Activated CD4-positive, alpha-beta T cell treated with anti-CD3 and anti-CD28 coated beads, Interleukin-2, amount 50 U/mL, for 1 hour (primary cell): Measurements from ENCODE around the gene POLR2B.
"Not testable (repeated sequence)": the region's sequence is repeated elsewhere in the genome, so short reads cannot be mapped to it uniquely, and the experiment has no call there.

ENCODE experiments used
- DNase-seq: peaks from one replicate; pipeline ENCODE4 v3.0.0-alpha.2; 2020

The POLR2B gene

DNA sequence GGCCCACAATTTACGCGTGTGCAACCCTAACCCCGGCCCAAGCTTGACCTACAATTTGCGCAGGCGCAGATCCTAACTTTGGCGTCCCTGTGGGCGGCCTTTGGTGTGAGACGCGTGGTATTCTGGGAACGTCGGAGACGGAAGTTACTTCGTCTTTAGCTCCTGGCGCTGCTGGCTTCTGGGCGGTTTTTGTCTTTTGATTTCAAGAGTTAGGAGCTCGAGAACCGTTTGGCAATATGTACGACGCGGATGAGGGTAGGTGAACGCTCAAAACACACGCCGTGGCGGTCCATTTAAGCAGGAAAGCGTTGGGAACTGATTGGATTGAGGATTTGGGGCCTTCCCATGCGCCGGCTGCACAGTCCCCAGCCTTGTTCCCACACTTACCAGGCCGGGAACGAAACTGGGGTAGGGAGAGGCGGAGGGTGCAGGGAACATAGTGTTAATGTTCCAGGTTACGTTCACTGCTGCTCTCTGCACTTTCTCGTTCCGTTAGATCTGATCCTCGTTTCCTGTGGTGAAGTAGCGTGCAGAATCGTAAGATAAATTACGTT lies at the start of gene POLR2B:
TSS of gene POLR2B (plus strand) at position 147 of the 554 bp plus-strand sequence. CDS start at position 237, 90 bp downstream.
- peak; percentile 71 for DNase-seq

DNA sequence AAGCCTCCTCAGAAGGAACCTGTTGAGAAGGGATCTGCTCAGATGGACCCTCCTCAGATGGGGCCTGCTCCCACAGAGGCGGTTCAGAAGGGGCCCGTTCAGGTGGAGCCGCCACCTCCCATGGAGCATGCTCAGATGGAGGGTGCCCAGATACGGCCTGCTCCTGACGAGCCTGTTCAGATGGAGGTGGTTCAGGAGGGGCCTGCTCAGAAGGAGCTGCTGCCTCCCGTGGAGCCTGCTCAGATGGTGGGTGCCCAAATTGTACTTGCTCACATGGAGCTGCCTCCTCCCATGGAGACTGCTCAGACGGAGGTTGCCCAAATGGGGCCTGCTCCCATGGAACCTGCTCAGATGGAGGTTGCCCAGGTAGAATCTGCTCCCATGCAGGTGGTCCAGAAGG lies 48.1 kb upstream of the POLR2B start:
- DNase-seq = no peak

GRCh38 chr4:56931924-56932323 lies 46.8 kb upstream of the POLR2B start:
- no peak for DNase-seq

- DNase-seq = no peak
Measured at GRCh38 chr4:56937262-56937661, 41.4 kb upstream of the POLR2B start.

- DNase-seq = not testable (repeated sequence)
Measured at GRCh38 chr4:56939826-56940225, 38.9 kb upstream of the POLR2B start.

GRCh38 chr4:56940403-56940802 lies 38.3 kb upstream of the POLR2B start:
- no peak for DNase-seq

- DNase-seq = no peak
Measured at GRCh38 chr4:56940971-56941370, 37.7 kb upstream of the POLR2B start.

- DNase-seq = no peak
Measured at GRCh38 chr4:56941403-56941802, 37.3 kb upstream of the POLR2B start.

DNA sequence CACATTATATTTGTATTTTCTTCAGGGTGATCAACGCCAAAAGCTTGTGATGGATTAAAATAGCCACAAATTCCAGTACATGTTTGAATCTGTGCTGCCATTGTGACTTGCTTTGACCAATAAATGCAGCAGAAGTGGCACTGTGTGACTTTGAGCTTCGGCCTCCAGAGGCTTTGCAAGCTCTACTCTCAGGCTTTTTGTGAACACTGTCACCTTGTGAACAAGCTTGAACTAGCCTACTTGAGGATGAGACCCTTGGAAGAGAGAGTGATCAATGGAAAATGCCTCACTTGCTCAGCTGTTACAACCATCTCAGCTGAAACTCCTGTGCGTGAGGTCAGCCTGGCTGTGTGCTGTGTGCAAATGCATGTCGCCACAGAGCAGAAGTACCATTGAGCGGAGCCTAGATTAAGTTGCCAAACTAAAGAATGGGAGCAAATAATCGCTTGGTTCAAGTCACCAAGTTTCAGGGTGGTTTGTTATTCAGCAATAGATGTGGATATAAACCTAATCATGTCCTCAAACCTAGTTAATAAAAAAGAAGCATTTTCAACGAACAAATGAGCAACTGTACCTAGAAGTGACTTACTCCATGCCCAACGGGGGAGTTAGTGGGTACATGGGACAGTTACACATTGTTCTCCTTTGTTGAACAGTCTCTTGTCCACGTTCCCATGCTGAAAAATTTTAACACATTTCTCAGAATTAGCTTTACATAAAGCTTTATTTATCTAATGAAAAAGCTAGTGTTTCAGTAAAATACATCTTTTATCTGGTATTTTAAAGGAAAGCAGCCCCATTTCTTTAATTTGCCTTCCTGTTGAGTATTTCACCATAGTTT lies 24.8 kb upstream of the POLR2B start:
- no peak for DNase-seq

DNA sequence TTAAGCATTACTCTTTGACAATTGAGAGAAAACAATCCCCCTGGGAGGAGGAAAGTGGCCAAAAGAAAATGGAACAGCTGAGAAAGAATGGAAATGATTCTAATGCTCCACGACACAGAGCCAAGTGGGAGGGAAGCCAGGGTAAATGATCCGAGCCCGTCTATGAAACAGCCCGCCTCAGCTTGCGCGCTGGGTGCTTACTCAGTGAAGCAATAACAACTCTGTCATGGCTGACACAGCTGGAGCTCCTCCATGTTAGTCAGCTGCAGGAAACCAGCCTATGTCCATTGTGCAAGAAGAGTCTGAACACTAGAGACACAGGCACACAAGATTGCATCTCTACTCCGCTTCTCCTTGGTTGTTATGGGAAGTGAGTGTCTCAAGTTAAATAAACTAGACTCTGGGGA lies 20.6 kb upstream of the POLR2B start:
- no peak for DNase-seq

- DNase-seq = no peak
Measured at GRCh38 chr4:56959100-56959499, 19.6 kb upstream of the POLR2B start.

GRCh38 chr4:56961107-56961500 lies 17.6 kb upstream of the POLR2B start:
- DNase-seq = no peak

DNA sequence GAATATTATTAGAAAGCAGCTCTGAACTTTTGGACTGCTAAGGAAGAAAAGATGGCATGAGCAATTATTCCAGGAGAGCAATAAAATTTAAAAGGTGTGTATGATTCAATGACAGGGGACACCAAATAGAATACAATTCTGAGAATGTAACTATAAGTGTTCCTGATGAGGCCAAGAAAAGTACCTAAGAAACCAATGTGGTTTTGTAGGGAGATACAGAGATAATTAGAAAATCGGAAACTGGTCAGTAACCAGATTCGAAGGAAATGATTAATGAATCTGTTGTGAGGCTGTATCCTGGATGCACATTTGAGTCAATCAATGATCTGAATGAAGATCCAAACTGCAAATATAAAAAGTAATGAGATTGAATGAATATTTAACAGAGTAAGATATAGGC lies 7.3 kb upstream of the POLR2B start:
- DNase-seq = no peak

- no peak for DNase-seq
Measured at GRCh38 chr4:56972389-56972788, 6.3 kb upstream of the POLR2B start.

DNA sequence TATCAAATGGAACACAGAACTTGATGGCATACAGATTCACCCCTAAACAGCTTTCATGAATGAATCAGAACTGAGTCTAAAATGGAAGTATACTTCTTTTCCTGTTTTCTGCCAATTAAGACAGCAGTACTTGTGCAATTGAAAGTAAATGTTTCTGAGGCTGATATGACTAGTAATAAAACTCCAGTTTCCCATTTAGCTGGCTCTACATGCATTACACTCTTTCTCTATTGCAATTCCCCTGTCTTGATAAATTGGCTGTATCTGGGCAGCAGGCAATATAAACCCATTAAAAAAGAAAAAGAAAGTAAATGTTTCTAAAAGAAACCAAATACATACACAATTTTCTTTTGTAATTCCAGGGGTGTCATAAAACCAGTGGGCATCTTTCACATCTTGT lies 5.9 kb upstream of the POLR2B start:
- no peak for DNase-seq

DNA sequence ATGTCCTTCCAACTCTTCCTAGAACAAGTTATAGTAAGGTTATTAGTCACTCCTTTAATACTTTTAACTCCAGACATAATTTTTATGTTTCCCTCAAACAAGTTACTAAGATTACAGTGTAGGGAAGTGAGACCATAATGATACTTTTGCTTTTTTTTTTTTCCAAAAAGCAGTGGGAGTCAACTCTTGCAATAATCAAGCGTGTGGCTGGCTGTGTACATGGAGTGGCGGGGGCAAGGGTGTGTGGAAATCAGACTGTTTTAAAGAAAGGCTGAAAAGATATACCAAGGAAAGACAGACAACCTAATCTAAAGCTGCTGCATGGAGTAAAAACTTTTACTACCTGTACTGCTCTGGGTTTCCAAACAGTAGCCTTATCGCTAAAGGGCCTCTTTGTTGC lies 5.4 kb upstream of the POLR2B start:
- DNase-seq = no peak

GRCh38 chr4:56976283-56976836 lies 2.3 kb upstream of the POLR2B start:
- DNase-seq = peak; percentile 4

GRCh38 chr4:56976837-56977320 lies 1.8 kb upstream of the POLR2B start:
- peak; percentile 59 for DNase-seq

GRCh38 chr4:56977321-56978012 lies 1.2 kb upstream of the POLR2B start, which contains the start of gene NOA1:
NOA1 (minus strand) TSS chr4:56977606; CDS start chr4:56977585, 21 bp downstream.
- DNase-seq = peak; percentile 95

DNA sequence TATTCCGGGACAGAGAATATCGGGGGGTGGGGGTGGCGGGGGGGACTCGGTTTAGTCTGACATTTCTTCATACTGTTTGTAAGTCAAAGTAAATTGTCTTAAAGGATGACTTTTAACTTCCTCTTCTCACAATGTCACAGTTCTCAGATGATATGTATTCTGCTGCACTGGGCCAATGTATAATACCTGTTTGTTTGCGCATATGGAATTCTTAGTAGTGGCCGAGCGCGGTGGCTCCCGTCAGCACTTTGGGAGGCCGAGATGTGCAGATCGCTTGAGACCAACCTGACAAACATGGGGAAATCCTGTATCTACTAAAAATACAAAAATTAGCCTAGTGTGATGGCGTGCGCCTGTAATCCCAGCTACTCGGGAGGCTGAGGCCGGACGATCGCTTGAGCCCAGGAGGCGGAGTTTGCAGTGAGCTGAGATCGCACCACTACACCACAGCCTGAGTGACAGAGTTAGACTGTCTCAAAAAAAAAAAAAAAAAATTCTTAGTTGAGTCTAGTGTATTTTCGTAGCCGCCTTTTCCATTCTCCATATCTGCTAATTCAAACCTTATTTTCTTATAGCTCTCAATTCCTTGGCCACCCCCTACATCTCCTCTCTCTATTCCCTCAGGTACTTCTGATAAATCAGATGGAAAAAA lies 851 bp downstream of the POLR2B start:
- DNase-seq = peak; percentile 34

DNA sequence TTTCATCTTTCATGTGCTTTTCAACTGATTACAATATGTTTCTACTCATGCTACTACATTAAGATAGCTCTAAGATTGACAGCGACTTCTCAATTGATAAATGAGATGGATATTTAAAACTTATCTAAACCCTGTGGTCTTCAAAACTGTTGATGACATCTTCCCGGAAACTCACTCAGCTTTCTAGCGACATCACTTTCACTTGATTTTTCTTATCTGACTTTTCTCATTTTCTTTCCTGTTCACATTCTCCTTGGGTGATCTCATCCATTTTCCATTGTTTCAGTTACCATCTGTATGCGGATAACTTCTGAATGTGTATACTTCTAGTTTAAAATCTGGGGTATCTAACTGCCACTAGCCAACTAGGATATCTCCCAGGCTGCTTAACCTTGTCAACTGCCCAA lies 3.1 kb downstream of the POLR2B start:
- DNase-seq = no peak

DNA sequence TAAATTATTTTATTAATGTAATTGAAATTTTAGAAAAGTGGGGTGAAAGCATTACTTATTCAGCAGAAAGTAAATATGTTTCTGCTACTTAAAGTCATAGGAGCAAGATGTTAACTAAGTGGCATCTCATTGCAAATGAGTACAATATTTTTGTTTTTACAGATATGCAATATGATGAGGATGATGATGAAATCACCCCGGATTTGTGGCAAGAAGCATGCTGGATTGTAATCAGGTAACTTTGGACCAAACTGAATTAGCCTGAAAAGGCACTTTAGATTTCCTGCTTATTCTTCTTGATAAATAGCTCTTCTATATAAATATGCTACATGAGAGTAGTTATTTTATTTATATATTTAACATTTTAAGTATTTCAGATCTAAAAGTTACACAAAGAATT lies 7.5 kb downstream of the POLR2B start:
- no peak for DNase-seq

DNA sequence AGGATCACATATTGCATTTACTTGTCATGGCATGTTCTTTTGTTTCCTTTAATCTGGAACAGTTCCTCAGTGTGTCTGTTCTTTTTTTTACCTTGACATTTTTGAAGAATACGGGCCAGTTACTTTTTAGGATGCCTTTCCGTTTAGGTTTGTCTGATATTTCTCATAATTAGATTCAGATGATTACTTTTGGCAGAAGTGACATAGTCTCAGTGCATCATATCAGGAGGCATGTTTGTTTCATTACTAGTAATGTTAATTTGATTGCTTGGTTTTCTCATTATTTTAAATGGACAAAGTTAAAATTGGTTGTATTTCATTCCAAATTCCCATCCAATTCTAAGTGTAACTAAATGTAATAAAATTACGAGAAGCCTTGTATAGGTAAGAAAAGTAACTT lies 8.3 kb downstream of the POLR2B start:
- DNase-seq = no peak
